GM12891 (cell line): ENCODE data around the gene MEI4.

Source experiments
- POLR2A ChIP-seq: IDR thresholded peaks from 2 replicates; pipeline ENCODE4 v1.6.1; 2011; ENCODE audit warnings: low read depth, low read length, control low read depth
- POLR2AphosphoS5 ChIP-seq: IDR thresholded peaks from 2 replicates; pipeline ENCODE4 v1.6.1; 2011; ENCODE audit warnings: low read depth, low read length, control low read depth
- POU2F2 ChIP-seq: IDR thresholded peaks from 2 replicates; pipeline ENCODE4 v1.6.1; 2011; ENCODE audit warnings: low read depth, mild to moderate bottlenecking, control low read depth, low read length, moderate library complexity
- SPI1 ChIP-seq: IDR thresholded peaks from 2 replicates; pipeline ENCODE4 v1.6.1; 2011; ENCODE audit warnings: low read depth, low read length, control low read depth
- TAF1 ChIP-seq: IDR thresholded peaks from 2 replicates; pipeline ENCODE4 v1.6.1; 2011; ENCODE audit warnings: low read depth, low read length, control low read depth

- no peak for TF ChIP-seq POLR2A
- no peak for TF ChIP-seq TAF1
- no peak for TF ChIP-seq POLR2AphosphoS5
- no peak for TF ChIP-seq SPI1
- TF ChIP-seq POU2F2 = no peak
Measured at GRCh38 chr6:77930952-77931351, 278.1 kb downstream of the MEI4 start.
